ENCODE measurements around the gene LIMS2.

- TF ChIP-seq CTCF (conservative IDR thresholded peaks at IDR 0.05; ENCODE audit: low read length) (no peak), EZH2phosphoT487 (IDR thresholded peaks at IDR 0.05; ENCODE audit: borderline replicate concordance) (no peak)
Observed at GRCh38 chr2:127623388-127624319, 51.7 kb downstream of the LIMS2 start.

Data from Loucy (cell line).